K562 (cell line): ENCODE data around the gene HMGB3. TPM values are rescaled to one million over a fixed set of nuclear protein-coding genes. Genes with fewer than 3 reads are reported as not detected.

ENCODE experiments used
- ATF7 ChIP-seq: fragments of 450-650 bp; IDR thresholded peaks from 2 replicates; pipeline ENCODE4 v1.7.1; 2014; ENCODE audit warnings: mild to moderate bottlenecking, moderate library complexity
- CEBPG ChIP-seq, 3 experiments: fragments of 200-800 bp in 1 of 3; sonication (Bioruptor generic) in 1 of 3; sonication (generic) in 1 of 3; formaldehyde crosslinking in 1 of 3; IDR thresholded peaks in 2 of 3; conservative IDR thresholded peaks in 1 of 3; 2 replicates each; pipeline versions ENCODE4 v1.6.1 to v1.8.0; 2016 to 2022; ENCODE audit warnings: missing compliant biosample characterization in 2 of 3, missing genetic modification characterization in 2 of 3, mild to moderate bottlenecking in 1 of 3, missing genetic modification reagents in 1 of 3
- KAT7 ChIP-seq: sonication (generic); formaldehyde crosslinking; IDR thresholded peaks from 2 replicates; pipeline ENCODE4 v1.8.0; 2022; ENCODE audit warnings: missing genetic modification reagents, mild to moderate bottlenecking, borderline replicate concordance
- TRIM24 ChIP-seq, 2 experiments: fragments of 450-650 bp; IDR thresholded peaks; 2 replicates each; pipeline ENCODE4 v1.6.1; 2016
- polyA plus RNA-seq, 8 experiments: library from polyadenylated mRNA; depleted of rRNA in 4 of 8; stranded (reverse) in 5 of 8; unstranded in 3 of 8; fragments of >200 nt; fragmentation: Nextera tagmentation in 2 of 8; fragmentation: Illumina TruSeq in 1 of 8; extraction: Ambion mirVana in 2 of 8; extraction: Trizol in 1 of 8; gene quantifications; 2 replicates each; pipeline versions ENCODE4 v1.2.1 to v1.2.3, GENCODE V29; 2011 to 2014; ENCODE audit warnings: inconsistent platforms in 1 of 8, missing spikeins in 1 of 8
- total RNA-seq, 7 experiments: library from RNA; depleted of rRNA in 6 of 7; stranded (reverse); fragments of >200 nt in 6 of 7; fragmentation: Illumina TruSeq in 2 of 7; extraction: Trizol in 2 of 7; gene quantifications; 2 replicates each; pipeline versions ENCODE4 v1.2.1 to v1.2.3, GENCODE V29; 2011 to 2021; ENCODE audit warnings: low replicate concordance in 1 of 7
- TF ChIP-seq, protein P1 (sequence below), 2 experiments: fragments of 450-650 bp in 1 of 2; sonication (generic) in 1 of 2; formaldehyde crosslinking in 1 of 2; IDR thresholded peaks; 2 replicates each; pipeline versions ENCODE4 v1.7.1 to v1.9.0; 2016 to 2022; ENCODE audit warnings: inconsistent platforms in 1 of 2, mild to moderate bottlenecking in 1 of 2, missing genetic modification reagents in 1 of 2

The HMGB3 gene
- total and polyA plus RNA-seq, 9 of the 15 experiments (the other 6 are each of a cell fraction or from before 2014, with no cell fraction given), result 36.7 to 168 (median 117) TPM

DNA sequence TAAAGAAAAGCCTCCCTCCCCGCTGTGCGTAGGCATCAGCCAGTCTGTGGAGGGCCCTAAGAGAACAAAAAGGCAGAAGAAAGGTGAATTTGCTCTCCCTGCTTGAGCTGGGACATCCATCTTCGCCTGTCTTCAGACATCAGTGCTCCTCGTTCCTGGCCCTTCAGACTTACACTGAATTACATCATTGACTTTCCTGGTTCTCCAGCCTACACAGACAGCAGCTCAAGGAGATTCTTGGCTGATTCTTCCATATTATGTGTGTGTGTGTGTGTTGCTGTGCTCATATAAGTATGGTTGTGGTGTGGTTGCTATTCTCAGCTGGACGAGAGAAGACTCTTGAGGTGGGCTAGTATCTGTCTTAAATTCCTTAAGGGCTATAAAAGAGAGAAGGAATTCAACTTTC lies 49.2 kb upstream of the HMGB3 start (continued):
- peak; percentile 36; the same call in 1 of the 2 replicates for TF ChIP-seq CEBPG (CRISPR knock-in tag; IDR thresholded peaks at IDR 0.05)
- TF ChIP-seq CEBPG (tag; conservative IDR thresholded peaks at IDR 0.05 in 1 of 2, IDR thresholded peaks at IDR 0.05 in 1 of 2), result peak in 1 of 2 experiments; percentile 84; a peak in 2 of 4 replicates
- TF ChIP-seq, protein P1, sequence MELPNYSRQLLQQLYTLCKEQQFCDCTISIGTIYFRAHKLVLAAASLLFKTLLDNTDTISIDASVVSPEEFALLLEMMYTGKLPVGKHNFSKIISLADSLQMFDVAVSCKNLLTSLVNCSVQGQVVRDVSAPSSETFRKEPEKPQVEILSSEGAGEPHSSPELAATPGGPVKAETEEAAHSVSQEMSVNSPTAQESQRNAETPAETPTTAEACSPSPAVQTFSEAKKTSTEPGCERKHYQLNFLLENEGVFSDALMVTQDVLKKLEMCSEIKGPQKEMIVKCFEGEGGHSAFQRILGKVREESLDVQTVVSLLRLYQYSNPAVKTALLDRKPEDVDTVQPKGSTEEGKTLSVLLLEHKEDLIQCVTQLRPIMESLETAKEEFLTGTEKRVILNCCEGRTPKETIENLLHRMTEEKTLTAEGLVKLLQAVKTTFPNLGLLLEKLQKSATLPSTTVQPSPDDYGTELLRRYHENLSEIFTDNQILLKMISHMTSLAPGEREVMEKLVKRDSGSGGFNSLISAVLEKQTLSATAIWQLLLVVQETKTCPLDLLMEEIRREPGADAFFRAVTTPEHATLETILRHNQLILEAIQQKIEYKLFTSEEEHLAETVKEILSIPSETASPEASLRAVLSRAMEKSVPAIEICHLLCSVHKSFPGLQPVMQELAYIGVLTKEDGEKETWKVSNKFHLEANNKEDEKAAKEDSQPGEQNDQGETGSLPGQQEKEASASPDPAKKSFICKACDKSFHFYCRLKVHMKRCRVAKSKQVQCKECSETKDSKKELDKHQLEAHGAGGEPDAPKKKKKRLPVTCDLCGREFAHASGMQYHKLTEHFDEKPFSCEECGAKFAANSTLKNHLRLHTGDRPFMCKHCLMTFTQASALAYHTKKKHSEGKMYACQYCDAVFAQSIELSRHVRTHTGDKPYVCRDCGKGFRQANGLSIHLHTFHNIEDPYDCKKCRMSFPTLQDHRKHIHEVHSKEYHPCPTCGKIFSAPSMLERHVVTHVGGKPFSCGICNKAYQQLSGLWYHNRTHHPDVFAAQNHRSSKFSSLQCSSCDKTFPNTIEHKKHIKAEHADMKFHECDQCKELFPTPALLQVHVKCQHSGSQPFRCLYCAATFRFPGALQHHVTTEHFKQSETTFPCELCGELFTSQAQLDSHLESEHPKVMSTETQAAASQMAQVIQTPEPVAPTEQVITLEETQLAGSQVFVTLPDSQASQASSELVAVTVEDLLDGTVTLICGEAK (IDR thresholded peaks at IDR 0.05), result no peak
- TF ChIP-seq, protein P1 (CRISPR knock-in tag; IDR thresholded peaks at IDR 0.05), result no peak
- peak in 1 of 2 experiments; percentile 60; a peak in 1 of 4 replicates for TF ChIP-seq TRIM24 (IDR thresholded peaks at IDR 0.05)
- peak; percentile 48; the same call in 1 of the 2 replicates for TF ChIP-seq ATF7
- TF ChIP-seq KAT7 (CRISPR knock-in tag), result no peak
